ENCODE results near the gene SCAF11. TPM values are rescaled to one million over a fixed set of nuclear protein-coding genes. Genes with fewer than 3 reads are reported as not detected.
"Not testable (repeated sequence)": the region's sequence is repeated elsewhere in the genome, so short reads cannot be mapped to it uniquely, and the experiment has no call there.

SCAF11 gene
- 64.8 TPM for total RNA-seq

DNA sequence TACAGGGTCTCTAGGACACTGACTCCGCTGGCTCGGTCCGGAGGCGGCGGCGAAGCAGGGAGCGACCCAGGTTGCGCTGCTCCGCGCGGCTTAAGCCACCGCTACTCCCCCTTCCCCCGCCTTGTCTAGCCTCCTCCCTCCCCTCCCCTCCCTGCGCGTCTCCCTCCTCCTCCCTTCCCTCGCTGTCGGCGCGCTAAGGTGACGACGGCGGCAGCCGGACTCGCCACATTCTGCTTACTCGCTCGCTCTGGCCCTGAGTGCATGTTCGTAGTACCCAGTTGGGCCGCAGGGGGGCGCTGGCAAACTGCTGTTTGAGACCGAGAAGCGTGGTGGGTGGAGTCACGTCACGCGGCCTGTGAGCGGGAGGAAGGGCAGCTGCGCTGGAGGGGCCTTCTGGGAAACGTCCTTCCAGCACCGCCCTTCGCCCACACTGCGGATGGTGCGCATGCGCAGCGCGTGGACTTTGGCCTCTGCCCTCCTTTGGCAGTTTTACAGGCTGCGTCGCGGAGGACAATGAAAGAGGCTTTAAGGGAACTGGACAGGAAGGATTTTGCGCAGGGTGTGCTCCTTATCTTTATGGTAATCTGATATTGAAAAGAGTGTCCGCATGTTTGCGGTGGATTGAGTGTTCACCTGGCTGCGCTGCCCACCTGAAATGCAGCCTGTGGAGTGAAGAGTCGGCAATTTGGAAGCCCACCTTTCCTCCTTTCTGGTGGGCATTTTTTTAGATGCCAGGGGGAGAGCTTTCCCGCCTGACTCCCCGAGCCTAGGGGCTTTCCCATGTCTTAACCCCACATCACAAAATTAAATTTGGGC, at the start of gene SCAF11:
TSS of gene SCAF11 (minus strand) at position 107 of the 816 bp plus-strand sequence. CDS start 26,407 bp downstream, outside the sequence.
- peak; percentile 98 for ATAC-seq

DNA sequence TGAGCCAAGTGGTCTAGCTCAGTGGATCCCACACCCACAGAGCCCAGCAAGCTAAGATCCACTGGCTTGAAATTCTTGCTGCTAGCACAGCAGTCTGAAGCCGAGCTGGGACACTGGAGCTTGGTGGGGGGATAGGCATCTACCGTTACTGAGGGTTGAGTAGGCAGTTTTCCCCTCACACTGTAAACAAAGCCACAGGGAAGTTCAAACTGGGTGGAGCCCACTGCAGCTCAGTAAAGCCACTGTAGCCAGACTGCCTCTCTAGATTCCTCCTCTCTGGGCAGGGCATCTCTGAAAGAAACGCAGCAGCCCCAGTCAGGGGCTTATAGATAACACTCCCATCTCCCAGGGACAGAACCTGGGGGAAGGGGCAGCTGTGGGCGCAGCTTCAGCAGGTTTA, 46.7 kb upstream of the SCAF11 start:
- not testable (repeated sequence) for ATAC-seq

- no peak for ATAC-seq
Measured at GRCh38 chr12:46027172-46027571, 36.8 kb upstream of the SCAF11 start.

- no peak for ATAC-seq
Measured at GRCh38 chr12:46024099-46024498, 33.7 kb upstream of the SCAF11 start.

GRCh38 chr12:46020768-46021167, 30.4 kb upstream of the SCAF11 start:
- ATAC-seq, result no peak

- not testable (repeated sequence) for ATAC-seq
Measured at GRCh38 chr12:46018712-46019111, 28.3 kb upstream of the SCAF11 start.

DNA sequence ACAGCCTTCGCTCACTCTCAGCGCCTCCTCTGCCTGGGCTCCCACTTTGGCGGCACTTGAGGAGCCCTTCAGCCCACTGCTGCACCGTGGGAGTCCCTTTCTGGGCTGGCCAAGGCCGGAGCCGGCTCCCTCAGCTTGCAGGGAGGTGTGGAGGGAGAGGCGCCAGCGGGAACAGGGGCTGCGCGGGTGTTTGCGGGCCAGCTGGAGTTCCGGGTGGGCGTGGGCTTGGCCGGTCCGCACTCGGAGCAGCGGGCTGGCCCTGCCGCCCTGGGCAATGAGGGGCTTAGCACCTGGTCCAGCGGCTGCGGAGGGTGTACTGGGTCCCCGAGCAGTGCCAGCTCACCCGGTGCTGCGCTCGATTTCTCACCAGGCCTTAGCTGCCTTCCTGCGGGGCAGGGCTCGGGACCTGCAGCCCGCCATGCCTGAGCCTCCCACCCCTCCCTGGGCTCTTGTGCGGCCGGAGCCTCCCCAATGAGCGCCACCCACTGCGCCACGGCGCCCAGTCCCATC, 27.5 kb upstream of the SCAF11 start:
- ATAC-seq, result not testable (repeated sequence)

DNA sequence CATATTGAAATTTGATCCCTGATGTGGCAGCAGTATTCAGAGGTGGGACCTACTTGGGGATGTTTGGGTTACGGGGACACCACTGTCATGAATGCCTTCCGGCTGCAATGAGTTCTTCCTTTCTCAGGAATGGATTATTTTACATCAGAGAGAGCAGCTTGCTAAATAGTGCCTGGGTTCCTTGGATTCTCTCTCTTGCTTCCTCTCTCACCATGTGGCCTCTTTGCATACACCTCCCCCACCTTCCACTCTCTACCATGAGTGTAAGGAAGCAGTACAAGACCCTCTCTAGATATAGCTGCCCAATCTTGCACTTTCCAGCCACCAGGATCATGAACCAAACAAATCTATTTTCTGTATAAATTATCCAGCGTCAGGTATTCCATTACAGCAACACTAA, 15.4 kb upstream of the SCAF11 start:
- ATAC-seq, result no peak

DNA sequence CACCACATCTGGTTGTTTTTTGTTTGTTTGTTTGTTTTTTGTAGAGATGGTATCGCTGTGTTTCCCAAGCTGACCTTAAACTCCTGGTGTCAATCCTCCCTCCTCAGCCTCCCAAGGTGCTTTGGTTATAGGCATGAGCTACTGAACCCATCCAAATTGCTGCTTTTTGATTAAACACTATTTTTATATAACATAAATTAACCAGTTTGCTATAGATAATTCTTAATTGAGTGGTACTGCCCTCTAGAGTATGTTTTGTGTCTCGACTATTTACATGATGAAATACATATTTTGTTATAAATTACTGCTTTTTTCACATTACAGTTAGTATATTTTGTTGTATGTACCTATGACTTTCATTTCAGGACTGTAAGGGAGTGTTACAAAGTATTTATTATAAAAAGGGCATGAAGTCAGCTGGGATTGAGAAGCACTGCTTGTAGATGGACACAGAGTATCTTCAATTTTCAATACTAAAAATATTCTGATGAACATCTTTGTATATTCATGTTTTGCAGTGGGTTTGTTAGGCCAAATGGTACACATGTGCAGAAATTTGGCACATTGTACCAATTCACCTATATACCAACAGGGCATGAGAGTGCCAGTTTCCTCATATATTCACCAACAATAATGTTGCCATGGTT, 14.9 kb upstream of the SCAF11 start:
- ATAC-seq, result no peak

GRCh38 chr12:46004715-46005114, 14.3 kb upstream of the SCAF11 start:
- no peak for ATAC-seq

DNA sequence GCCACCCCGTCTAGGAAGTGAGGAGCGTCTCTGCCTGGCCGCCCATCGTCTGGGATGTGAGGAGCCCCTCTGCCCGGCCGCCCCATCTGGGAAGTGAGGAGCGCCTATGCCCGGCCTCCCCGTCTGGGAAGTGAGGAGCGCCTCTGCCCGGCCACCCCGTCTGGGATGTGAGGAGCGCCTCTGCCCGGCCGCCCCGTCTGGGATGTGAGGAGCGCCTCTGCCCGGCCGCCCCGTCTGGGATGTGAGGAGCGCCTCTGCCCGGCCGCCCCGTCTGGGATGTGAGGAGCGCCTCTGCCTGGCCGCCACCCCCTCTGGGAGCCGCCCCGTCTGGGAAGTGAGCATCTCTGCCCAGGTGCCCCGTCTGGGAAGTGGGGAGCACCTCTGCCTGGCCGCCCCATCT, 9.7 kb upstream of the SCAF11 start:
- ATAC-seq, result not testable (repeated sequence)

DNA sequence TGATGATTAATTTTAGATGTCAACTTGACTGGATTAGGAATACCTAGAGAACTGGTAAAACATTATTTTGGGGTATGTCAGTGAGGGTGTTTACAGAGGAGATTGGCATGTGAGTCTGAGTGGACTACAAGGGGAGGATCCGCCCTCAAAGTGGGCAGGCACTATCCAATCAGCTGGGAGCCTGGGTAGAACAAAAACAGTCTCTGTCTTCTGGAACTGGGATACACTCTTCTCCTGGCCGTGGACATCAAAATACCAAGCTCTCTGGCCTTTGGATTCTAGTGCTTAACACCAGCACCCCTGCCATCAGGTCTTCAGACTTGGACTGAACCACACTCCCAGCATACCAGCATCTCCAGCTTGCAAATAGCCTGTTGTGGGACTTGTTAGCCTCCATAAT, 4.4 kb upstream of the SCAF11 start:
- ATAC-seq, result no peak

DNA sequence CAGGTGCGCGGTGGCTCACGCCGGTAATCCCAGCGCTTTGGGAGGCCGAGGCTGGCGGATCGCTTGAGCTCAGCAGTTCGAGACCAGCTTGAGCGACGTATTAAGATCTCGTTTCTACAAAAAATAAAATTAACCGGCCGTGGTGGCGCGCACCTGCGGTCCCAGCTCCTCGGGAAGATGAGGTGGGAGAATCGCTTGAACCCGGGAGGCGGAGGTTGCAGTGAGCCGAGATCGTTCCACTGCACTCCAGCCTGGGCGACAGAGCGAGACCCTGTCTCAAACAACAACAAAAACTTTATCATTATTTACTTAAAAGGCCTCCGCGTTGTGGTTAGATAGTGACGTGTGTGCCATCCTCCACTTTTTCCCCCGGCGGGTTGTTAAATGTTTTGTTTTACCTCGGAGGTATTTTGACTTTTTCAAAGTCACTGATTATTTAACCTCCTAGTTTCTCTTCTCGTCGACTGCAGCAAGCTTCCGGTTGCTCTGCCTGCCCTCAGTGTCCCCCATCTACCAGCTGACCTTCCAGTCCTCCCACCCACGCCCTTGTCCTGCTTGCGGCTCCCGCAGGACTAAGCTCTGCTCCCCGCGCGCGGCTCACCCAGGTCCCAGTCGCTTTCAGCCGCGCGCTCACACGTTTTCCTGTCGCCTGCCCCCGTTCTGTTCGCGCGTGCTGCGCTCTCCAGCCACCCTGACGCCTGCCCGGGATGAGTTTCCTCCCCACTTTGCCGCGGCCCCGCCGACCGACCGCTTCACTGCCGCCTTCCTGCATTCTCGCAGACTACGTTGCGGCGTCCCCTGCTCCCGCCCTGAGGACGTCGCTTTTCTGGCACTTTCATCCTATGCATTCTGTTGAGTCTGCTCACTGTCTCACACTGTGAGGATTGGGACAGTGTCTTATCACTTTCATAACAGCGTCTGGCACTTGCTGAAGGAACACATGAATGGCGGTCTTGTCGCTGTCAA, 1.2 kb upstream of the SCAF11 start:
- peak; percentile 15 for ATAC-seq

- peak; percentile 35 for ATAC-seq
Measured at GRCh38 chr12:45989721-45990467, 480 bp downstream of the SCAF11 start.

DNA sequence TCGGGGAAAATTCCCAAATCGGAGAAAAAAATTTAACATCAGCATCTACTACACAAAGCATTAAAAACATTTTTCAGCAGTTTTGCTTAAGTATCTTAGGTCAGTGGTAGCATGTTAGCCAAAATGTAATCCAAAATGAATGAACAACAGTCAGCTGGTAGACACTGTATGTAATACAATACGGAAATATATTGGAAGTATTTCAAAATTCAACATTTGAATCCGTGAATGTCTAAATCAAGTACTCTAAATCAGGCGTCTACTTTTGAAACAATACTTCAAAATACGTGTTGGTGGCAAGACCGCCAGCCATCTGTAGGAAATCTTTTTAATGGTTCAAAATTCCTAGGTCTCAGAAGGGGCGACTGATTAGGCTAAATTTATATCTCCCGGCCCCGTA, 1.1 kb downstream of the SCAF11 start:
- no peak for ATAC-seq

GRCh38 chr12:45988264-45988663, 2.1 kb downstream of the SCAF11 start:
- ATAC-seq, result no peak

DNA sequence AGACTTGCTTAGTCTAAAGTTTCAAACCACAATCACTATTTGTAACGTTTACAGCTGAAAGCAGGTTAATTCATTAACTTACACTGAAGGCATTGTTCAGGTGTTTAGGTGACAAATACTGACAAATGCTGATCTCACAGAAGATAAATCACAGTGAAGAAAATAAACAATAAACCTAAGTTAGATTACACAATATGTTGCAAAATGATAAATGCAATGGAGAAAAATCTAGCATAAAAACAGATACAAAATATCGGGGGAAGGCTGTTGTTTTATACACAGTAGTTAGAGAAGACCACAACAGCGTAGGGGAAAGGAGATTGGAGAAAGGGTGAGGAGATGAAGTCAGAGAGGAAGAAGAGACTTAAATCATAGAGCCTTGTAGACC, 3.0 kb downstream of the SCAF11 start:
- ATAC-seq, result no peak

- no peak for ATAC-seq
Measured at GRCh38 chr12:45986641-45987339, 3.6 kb downstream of the SCAF11 start.

GRCh38 chr12:45981075-45981837, 9.1 kb downstream of the SCAF11 start:
- ATAC-seq, result no peak

DNA sequence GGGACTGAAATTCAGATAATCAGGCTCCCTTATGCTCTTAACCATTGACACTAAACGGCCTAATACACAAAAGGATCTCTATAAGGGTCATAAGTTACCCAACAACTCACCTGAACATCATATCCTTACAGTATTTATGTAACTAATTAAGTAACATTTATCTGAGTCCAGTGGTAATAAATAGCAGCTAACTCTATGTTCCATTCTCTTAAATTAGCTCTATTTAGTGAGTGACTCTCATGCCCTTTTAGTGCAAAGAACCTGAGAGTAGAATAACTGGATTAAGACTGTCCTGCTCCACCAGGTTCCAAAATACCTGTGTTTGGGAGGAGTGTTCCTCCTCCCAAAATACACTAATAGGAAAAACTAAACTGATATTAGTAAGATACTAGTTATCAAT, 9.8 kb downstream of the SCAF11 start:
- ATAC-seq, result no peak

- no peak for ATAC-seq
Measured at GRCh38 chr12:45978108-45978507, 12.3 kb downstream of the SCAF11 start.

Measured in esophagus mucosa (tissue), 1 donor.